Endodermal cell (in vitro differentiated cells): ENCODE data around the gene HOOK2. TPM values are rescaled to one million over a fixed set of nuclear protein-coding genes. Genes with fewer than 3 reads are reported as not detected.

ENCODE experiments used
- DNase-seq: peaks from one replicate; pipeline ENCODE4 v3.0.0-alpha.2; 2017
- H3K27ac ChIP-seq: 2 replicates; pipeline ENCODE4 v1.5.1; 2013; ENCODE audit warnings: mild to moderate bottlenecking, low read depth, low read length, moderate library complexity
- H3K27me3 ChIP-seq: 2 replicates; pipeline ENCODE4 v1.6.1; 2013; ENCODE audit warnings: mild to moderate bottlenecking, low read length, moderate library complexity; ENCODE audit not compliant: insufficient read depth, control insufficient read depth, poor library complexity, severe bottlenecking
- H3K36me3 ChIP-seq: 2 replicates; pipeline ENCODE4 v1.7.0; 2013; ENCODE audit warnings: mild to moderate bottlenecking, low read length, moderate library complexity; ENCODE audit not compliant: control insufficient read depth, insufficient read depth
- H3K4me1 ChIP-seq: one replicate; pipeline ENCODE4 v1.7.0; 2013; ENCODE audit warnings: low read length; ENCODE audit not compliant: control insufficient read depth, insufficient read depth
- H3K4me3 ChIP-seq: 2 replicates; pipeline ENCODE4 v1.5.1; 2013; ENCODE audit warnings: mild to moderate bottlenecking, low read length, moderate library complexity
- H3K9ac ChIP-seq: 2 replicates; pipeline ENCODE4 v1.6.1; 2013; ENCODE audit warnings: mild to moderate bottlenecking, low read length, moderate library complexity; ENCODE audit not compliant: poor library complexity, severe bottlenecking; ENCODE audit errors: extremely low read depth
- H3K9me3 ChIP-seq: 2 replicates; pipeline ENCODE4 v1.6.1; 2013; ENCODE audit warnings: mild to moderate bottlenecking, low read length, moderate library complexity; ENCODE audit not compliant: control insufficient read depth
- H3K27ac Mint-ChIP-seq: 2 replicates; pipeline ENCODE4 v1.8.0; 2020; ENCODE audit warnings: mixed read lengths
- H3K27me3 Mint-ChIP-seq: 2 replicates; pipeline ENCODE4 v1.8.0; 2021; ENCODE audit warnings: mild to moderate bottlenecking, mixed read lengths; ENCODE audit not compliant: insufficient read depth
- H3K36me3 Mint-ChIP-seq: 2 replicates; pipeline ENCODE4 v1.8.0; 2020; ENCODE audit warnings: low read depth, mixed read lengths
- H3K4me1 Mint-ChIP-seq: 2 replicates; pipeline ENCODE4 v1.8.0; 2020; ENCODE audit warnings: mixed read lengths
- H3K4me3 Mint-ChIP-seq: 2 replicates; pipeline ENCODE4 v1.8.0; 2020; ENCODE audit warnings: mild to moderate bottlenecking, moderate library complexity, mixed read lengths
- H3K9me3 Mint-ChIP-seq: 2 replicates; pipeline ENCODE4 v1.8.0; 2020; ENCODE audit warnings: mild to moderate bottlenecking, mixed read lengths
- WGBS, 2 experiments: methylation state at CpG; one replicate each; pipeline versions ENCODE4 v1.1.5 to v1.1.7; 2013; ENCODE audit warnings: missing lambda C conversion rate in 2 of 2, mixed read lengths in 1 of 2; ENCODE audit not compliant: insufficient coverage in 1 of 2, insufficient read length in 1 of 2; 5-methylcytosine and 5-hydroxymethylcytosine counted together
- total RNA-seq, 2 donors: library from RNA; stranded (reverse); fragmentation: NEBNext Ultra II Directional in 1 of 2; extraction: Animal tissue kit (Norgen Biotek cat#: 25700) in 1 of 2; gene quantifications; 2 replicates in 1 of 2; 3 replicates in 1 of 2; pipeline ENCODE4 v1.2.1, GENCODE V29; 2021
- TF ChIP-seq, protein P1 (sequence below): fragments of 200-600 bp; sonication (generic); conservative IDR thresholded peaks from 2 replicates; pipeline ENCODE4 v1.5.0; 2021; ENCODE audit warnings: antibody characterized with exemption, mild to moderate bottlenecking

The HOOK2 gene
- total RNA-seq, 2 donors from 2014 or later, result 82.1 to 103 TPM

- no peaks in the 10 kb centered on the region for H3K27me3 ChIP-seq
- Mint-ChIP-seq H3K4me1 (peaks cover 21% of the 10 kb centered on the region), H3K36me3 (peaks cover 15% of the 10 kb centered on the region), H3K9me3 (no peaks in the 10 kb centered on the region), H3K27ac (peak overlapping the region; percentile 45), H3K27me3 (peaks cover under 1% of the 10 kb centered on the region), H3K4me3 (no peak overlapping the region)
- H3K27ac ChIP-seq, result no peak overlapping the region
- peaks cover 22% of the 10 kb centered on the region for H3K36me3 ChIP-seq
- no peak overlapping the region for H3K9ac ChIP-seq
- no peak for DNase-seq
- TF ChIP-seq, protein P1, sequence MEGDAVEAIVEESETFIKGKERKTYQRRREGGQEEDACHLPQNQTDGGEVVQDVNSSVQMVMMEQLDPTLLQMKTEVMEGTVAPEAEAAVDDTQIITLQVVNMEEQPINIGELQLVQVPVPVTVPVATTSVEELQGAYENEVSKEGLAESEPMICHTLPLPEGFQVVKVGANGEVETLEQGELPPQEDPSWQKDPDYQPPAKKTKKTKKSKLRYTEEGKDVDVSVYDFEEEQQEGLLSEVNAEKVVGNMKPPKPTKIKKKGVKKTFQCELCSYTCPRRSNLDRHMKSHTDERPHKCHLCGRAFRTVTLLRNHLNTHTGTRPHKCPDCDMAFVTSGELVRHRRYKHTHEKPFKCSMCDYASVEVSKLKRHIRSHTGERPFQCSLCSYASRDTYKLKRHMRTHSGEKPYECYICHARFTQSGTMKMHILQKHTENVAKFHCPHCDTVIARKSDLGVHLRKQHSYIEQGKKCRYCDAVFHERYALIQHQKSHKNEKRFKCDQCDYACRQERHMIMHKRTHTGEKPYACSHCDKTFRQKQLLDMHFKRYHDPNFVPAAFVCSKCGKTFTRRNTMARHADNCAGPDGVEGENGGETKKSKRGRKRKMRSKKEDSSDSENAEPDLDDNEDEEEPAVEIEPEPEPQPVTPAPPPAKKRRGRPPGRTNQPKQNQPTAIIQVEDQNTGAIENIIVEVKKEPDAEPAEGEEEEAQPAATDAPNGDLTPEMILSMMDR, result no peak
- H3K4me1 ChIP-seq, result peaks cover 5% of the 10 kb centered on the region
- H3K4me3 ChIP-seq, result no peak overlapping the region
- WGBS, 2 experiments, result 93 to 97% methylated on average over 6 of the region's 6 CpGs
- no peaks in the 10 kb centered on the region for H3K9me3 ChIP-seq
These were observed 21.8 kb upstream of the HOOK2 start for GRCh38 chr19:12797141-12797587.

GRCh38 chr19:12796146-12797071 lies 21.1 kb upstream of the HOOK2 start:
- H3K4me1 ChIP-seq, result peaks cover 5% of the 10 kb centered on the region
- Mint-ChIP-seq H3K9me3 (no peaks in the 10 kb centered on the region), H3K27me3 (no peaks in the 10 kb centered on the region), H3K27ac (peak overlapping the region; percentile 45), H3K4me1 (peaks cover 20% of the 10 kb centered on the region), H3K4me3 (no peak overlapping the region), H3K36me3 (peaks cover 15% of the 10 kb centered on the region)
- H3K9me3 ChIP-seq, result no peaks in the 10 kb centered on the region
- H3K36me3 ChIP-seq, result peaks cover 22% of the 10 kb centered on the region
- no peak overlapping the region for H3K9ac ChIP-seq
- H3K27me3 ChIP-seq, result no peaks in the 10 kb centered on the region
- TF ChIP-seq, protein P1, result peak; percentile 97
- 25 to 39% methylated on average over 7 to 18 of the region's 18 CpGs for WGBS, 2 experiments
- no peak overlapping the region for H3K27ac ChIP-seq
- no peak overlapping the region for H3K4me3 ChIP-seq
- DNase-seq, result peak; percentile 94

GRCh38 chr19:12794971-12795381 lies 19.6 kb upstream of the HOOK2 start:
- Mint-ChIP-seq H3K27me3 (peaks cover 9% of the 10 kb centered on the region), H3K27ac (no peak overlapping the region), H3K36me3 (peaks cover 15% of the 10 kb centered on the region), H3K9me3 (no peaks in the 10 kb centered on the region), H3K4me3 (peak overlapping the region; percentile 74), H3K4me1 (peaks cover 22% of the 10 kb centered on the region)
- Histone ChIP-seq H3K4me3 (no peak overlapping the region), H3K27me3 (peaks cover 9% of the 10 kb centered on the region), H3K4me1 (peaks cover 5% of the 10 kb centered on the region), H3K36me3 (peaks cover 16% of the 10 kb centered on the region), H3K27ac (no peak overlapping the region), H3K9ac (no peak overlapping the region), H3K9me3 (no peaks in the 10 kb centered on the region)
- WGBS, 2 experiments, result 95% methylated on average over 6 to 9 of the region's 9 CpGs
- no peak for DNase-seq
- TF ChIP-seq, protein P1, result no peak
